Measurements from ENCODE around the gene FCRLB. TPM values are rescaled to one million over a fixed set of nuclear protein-coding genes. Genes with fewer than 3 reads are reported as not detected.
"Not testable (repeated sequence)": the region's sequence is repeated elsewhere in the genome, so short reads cannot be mapped to it uniquely, and the experiment has no call there.

FCRLB gene
- total RNA-seq, 1 donor from 2014 or later, result 0.36 TPM

DNA sequence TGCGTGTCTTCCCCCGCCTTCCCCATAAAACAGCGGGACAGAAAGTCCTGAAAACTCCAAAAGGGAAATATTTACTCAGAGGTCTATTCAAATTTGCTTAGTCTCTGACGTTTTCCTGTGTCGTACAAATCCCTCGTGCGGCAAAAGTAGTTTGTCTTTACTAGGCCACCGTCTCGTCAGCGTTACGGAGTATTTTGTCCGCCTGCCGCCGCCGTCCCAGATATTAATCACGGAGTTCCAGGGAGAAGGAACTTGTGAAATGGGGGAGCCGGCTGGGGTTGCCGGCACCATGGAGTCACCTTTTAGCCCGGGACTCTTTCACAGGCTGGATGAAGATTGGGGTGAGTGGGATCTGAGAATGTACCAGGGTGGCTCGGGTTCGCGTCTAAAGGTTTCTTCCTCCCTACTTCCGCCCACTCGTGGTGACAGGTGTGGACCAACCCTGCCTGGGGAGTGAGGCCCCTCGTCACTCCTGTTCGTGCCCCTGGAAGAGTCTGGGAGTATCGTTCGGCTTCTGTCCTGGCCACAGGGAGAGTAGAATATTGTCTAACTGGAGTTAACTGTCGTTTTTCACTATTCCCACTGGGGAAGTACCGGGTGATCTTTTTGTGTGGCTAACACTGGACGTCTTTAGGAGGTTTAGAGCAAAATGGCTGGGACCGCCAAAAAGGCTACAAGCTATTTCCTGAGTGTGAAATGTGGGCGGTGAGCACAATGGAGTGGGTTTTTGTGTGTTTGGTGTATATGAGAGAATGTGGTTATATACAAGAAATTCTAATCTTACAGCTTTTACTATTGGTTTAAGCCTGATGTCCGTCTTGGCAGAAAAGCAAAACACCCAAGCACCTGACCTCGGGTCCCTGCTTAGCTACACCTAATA, 45.0 kb downstream of the FCRLB start, which contains the start of gene ATF6:
Gene ATF6, plus strand, starts transcription at position 219 of the 880 bp plus-strand sequence. Its CDS starts 41 bp downstream, at position 260.
- Mint-ChIP-seq H3K27me3 (ENCODE audit: unreplicated experiment) (peaks cover 2% of the 10 kb centered on the region), H3K36me3 (ENCODE audit: low read depth, unreplicated experiment) (no peaks in the 10 kb centered on the region), H3K27ac (ENCODE audit: unreplicated experiment) (peak within 1 kb of the TSS; percentile 97), H3K4me1 (ENCODE audit: unreplicated experiment) (peaks cover 17% of the 10 kb centered on the region), H3K4me3 (ENCODE audit: unreplicated experiment) (peak within 1 kb of the TSS; percentile 99), H3K9me3 (ENCODE audit: unreplicated experiment) (no peaks in the 10 kb centered on the region)
- peak; percentile 76 for DNase-seq (ENCODE audit: low spot score)
- TF ChIP-seq, protein P1, sequence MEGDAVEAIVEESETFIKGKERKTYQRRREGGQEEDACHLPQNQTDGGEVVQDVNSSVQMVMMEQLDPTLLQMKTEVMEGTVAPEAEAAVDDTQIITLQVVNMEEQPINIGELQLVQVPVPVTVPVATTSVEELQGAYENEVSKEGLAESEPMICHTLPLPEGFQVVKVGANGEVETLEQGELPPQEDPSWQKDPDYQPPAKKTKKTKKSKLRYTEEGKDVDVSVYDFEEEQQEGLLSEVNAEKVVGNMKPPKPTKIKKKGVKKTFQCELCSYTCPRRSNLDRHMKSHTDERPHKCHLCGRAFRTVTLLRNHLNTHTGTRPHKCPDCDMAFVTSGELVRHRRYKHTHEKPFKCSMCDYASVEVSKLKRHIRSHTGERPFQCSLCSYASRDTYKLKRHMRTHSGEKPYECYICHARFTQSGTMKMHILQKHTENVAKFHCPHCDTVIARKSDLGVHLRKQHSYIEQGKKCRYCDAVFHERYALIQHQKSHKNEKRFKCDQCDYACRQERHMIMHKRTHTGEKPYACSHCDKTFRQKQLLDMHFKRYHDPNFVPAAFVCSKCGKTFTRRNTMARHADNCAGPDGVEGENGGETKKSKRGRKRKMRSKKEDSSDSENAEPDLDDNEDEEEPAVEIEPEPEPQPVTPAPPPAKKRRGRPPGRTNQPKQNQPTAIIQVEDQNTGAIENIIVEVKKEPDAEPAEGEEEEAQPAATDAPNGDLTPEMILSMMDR (IDR thresholded peaks at IDR 0.05; ENCODE audit: unreplicated experiment), result no peak

DNA sequence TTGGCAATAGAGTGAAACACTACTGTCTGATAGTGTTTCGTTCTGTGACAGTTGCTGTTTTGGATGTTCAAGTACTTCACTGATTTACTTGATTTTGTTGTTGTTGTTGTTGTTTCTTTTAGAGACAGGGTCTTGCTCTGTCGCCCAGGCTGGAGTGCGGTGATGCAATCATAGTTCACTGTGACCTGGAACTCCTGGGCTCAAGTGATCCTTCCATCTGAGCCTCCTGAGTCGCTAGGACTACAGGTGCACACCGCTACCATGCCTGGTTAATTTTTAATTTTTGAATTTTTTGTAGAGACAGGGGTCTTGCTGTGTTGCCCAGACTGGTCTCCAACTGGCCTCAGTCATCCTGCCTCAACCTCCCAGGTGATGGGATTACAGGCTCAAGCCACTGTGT, 47.1 kb downstream of the FCRLB start:
- Mint-ChIP-seq H3K27me3 (ENCODE audit: unreplicated experiment) (no peaks in the 10 kb centered on the region), H3K27ac (ENCODE audit: unreplicated experiment) (peak overlapping the region; percentile 76), H3K4me3 (ENCODE audit: unreplicated experiment) (peak overlapping the region; percentile 31), H3K4me1 (ENCODE audit: unreplicated experiment) (peaks cover 20% of the 10 kb centered on the region), H3K9me3 (ENCODE audit: unreplicated experiment) (no peaks in the 10 kb centered on the region), H3K36me3 (ENCODE audit: low read depth, unreplicated experiment) (no peaks in the 10 kb centered on the region)
- TF ChIP-seq, protein P1 (IDR thresholded peaks at IDR 0.05; ENCODE audit: unreplicated experiment), result no peak
- DNase-seq (ENCODE audit: low spot score), result no peak

DNA sequence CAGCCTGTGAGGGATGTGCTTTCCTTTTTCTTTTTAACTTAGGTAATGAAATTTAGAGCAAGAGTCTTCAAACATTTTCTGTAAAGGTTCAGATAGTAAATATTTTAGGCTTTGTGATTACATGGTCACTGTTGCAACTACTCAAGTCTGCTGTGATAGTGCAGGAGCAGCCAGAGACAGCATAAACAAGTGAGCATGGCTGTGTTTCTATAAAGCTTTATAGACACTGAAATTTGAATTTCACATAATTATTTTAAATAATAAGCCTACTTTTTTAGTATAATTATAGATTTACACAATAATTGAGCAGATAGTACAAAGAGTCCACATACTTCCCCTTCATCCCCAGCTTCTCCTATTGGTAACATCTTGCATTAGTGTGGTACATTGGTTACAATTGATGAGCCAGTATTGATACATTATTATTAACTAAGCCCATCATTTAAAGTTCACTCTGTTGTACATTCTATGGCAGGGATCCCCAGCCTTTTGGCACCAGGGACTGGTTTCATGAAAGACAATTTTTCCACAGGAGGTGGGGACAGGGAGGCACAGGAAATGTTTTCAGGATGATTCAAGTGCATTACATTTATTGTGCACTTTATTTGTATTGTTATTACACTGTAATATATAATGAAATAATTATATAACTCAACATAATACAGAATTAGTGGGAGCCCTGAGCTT, 47.8 kb downstream of the FCRLB start:
- no peak for DNase-seq (ENCODE audit: low spot score)
- no peaks in the 10 kb centered on the region for H3K36me3 Mint-ChIP-seq (ENCODE audit: low read depth, unreplicated experiment)

DNA sequence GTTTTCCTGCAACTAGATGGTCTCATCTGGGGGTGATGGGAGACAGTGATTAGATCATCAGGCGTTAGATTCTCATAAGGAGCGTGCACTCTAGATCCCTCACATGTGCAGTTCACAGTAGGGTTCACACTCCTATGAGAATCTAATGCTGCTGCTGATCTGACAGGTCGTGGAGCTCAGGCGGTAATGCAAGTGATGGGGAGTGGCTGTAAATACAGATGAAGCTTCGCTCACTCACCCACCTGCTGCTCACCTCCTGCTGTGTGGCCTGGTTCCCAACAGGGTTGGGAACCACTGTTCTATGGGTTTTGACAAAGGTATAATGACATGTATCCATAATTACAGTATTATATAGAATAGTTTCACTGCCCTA, 48.3 kb downstream of the FCRLB start:
- H3K4me1 Mint-ChIP-seq (ENCODE audit: unreplicated experiment), result peaks cover 26% of the 10 kb centered on the region
- not testable (repeated sequence) for H3K27me3 Mint-ChIP-seq (ENCODE audit: unreplicated experiment); DNase-seq (ENCODE audit: low spot score); H3K9me3 Mint-ChIP-seq (ENCODE audit: unreplicated experiment); H3K27ac Mint-ChIP-seq (ENCODE audit: unreplicated experiment); H3K36me3 Mint-ChIP-seq (ENCODE audit: low read depth, unreplicated experiment); H3K4me3 Mint-ChIP-seq (ENCODE audit: unreplicated experiment)

More for the DNA sequence above, 47.8 kb downstream of the FCRLB start:
- TF ChIP-seq, protein P1 (IDR thresholded peaks at IDR 0.05; ENCODE audit: unreplicated experiment), result no peak
- Mint-ChIP-seq H3K4me1 (ENCODE audit: unreplicated experiment) (peaks cover 25% of the 10 kb centered on the region), H3K27me3 (ENCODE audit: unreplicated experiment) (no peaks in the 10 kb centered on the region), H3K4me3 (ENCODE audit: unreplicated experiment) (no peak overlapping the region), H3K27ac (ENCODE audit: unreplicated experiment) (no peak overlapping the region), H3K9me3 (ENCODE audit: unreplicated experiment) (no peaks in the 10 kb centered on the region)

DNA sequence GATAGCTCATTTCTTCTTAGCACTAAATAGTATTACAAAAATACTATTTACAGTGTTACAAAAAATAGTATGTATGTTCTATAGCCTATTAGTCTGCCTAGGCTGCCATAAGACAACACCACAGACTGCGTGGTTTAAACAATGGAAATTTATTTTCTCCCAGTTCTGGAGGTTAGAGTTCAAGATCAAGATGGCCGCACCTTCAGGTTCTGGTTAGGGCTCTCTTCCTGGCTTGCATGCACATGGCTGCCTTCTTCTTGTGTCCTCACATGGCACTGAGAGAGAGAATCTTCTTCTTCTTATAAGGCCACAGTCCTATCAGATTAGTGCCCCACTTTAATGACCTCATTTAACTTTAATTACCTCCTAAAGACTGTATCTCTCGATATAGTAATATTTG, 48.9 kb downstream of the FCRLB start:
- Mint-ChIP-seq H3K27me3 (ENCODE audit: unreplicated experiment) (no peaks in the 10 kb centered on the region), H3K4me3 (ENCODE audit: unreplicated experiment) (no peak overlapping the region), H3K4me1 (ENCODE audit: unreplicated experiment) (peaks cover 26% of the 10 kb centered on the region), H3K36me3 (ENCODE audit: low read depth, unreplicated experiment) (no peaks in the 10 kb centered on the region), H3K27ac (ENCODE audit: unreplicated experiment) (no peak overlapping the region), H3K9me3 (ENCODE audit: unreplicated experiment) (no peaks in the 10 kb centered on the region)
- DNase-seq (ENCODE audit: low spot score), result no peak
- TF ChIP-seq, protein P1 (IDR thresholded peaks at IDR 0.05; ENCODE audit: unreplicated experiment), result no peak
